H1 (cell line): ENCODE data around the gene CELSR1. TPM values are rescaled to one million over a fixed set of nuclear protein-coding genes. Genes with fewer than 3 reads are reported as not detected.

Experiments used
- CTCF ChIA-PET: fragments of 300-600 bp; sonication (Branson Sonifier 250); formaldehyde crosslinking; loops from one replicate; lab custom pipeline; 2021; ENCODE audit not compliant: partially characterized antibody; lab: Charles Lee
- POLR2A ChIA-PET: fragments of 300-600 bp; sonication (Branson Sonifier 250); formaldehyde crosslinking; loops from one replicate; lab custom pipeline; 2021; ENCODE audit warnings: inconsistent platforms; ENCODE audit not compliant: partially characterized antibody; lab: Charles Lee
- DNase-seq, 2 experiments: peaks; one replicate each; pipeline versions ENCODE4 v3.0.0 to v3.0.0-alpha.2; 2010 to 2022; ENCODE audit warnings: low spot score in 2 of 2, low read depth in 1 of 2, mixed read lengths in 1 of 2
- FAIRE-seq: peaks from 2 replicates; lab custom pipeline; 2011; peaks lifted over from hg19 to GRCh38; lab: Jason Lieb, UNC
- H2AFZ ChIP-seq: 2 replicates; pipeline ENCODE4 v1.8.1; 2012; ENCODE audit warnings: low read length, inconsistent platforms
- H2AK5ac ChIP-seq: 2 replicates; pipeline ENCODE4 v1.6.1; 2013; ENCODE audit warnings: low read depth, low read length
- H2BK120ac ChIP-seq: replicated peaks from 2 replicates; pipeline ENCODE3; 2013; ENCODE audit warnings: low read depth, low read length, inconsistent platforms
- H2BK12ac ChIP-seq: 2 replicates; pipeline ENCODE4 v1.6.1; 2013; ENCODE audit warnings: low read depth, low read length
- H2BK15ac ChIP-seq: 2 replicates; pipeline ENCODE4 v1.6.1; 2013; ENCODE audit warnings: low read length
- H2BK20ac ChIP-seq: 2 replicates; pipeline ENCODE4 v1.6.1; 2013; ENCODE audit warnings: low read length
- H2BK5ac ChIP-seq: 2 replicates; pipeline ENCODE4 v1.6.1; 2013; ENCODE audit warnings: low read depth, low read length
- H3K14ac ChIP-seq: 2 replicates; pipeline ENCODE4 v1.6.1; 2013; ENCODE audit warnings: inconsistent platforms; ENCODE audit not compliant: insufficient read length
- H3K18ac ChIP-seq: 2 replicates; pipeline ENCODE4 v1.6.1; 2013; ENCODE audit warnings: low read length; ENCODE audit errors: extremely low read depth
- H3K23ac ChIP-seq: 2 replicates; pipeline ENCODE4 v1.6.1; 2013; ENCODE audit warnings: inconsistent platforms; ENCODE audit not compliant: insufficient read length
- H3K23me2 ChIP-seq: 2 replicates; pipeline ENCODE4 v1.6.1; 2013; ENCODE audit warnings: low read depth, low read length
- H3K27ac ChIP-seq: 2 replicates; pipeline ENCODE4 v1.6.1; 2011; ENCODE audit warnings: low read depth, low read length, inconsistent platforms
- H3K27me3 ChIP-seq, 4 experiments: replicated peaks in 1 of 4; 1 replicate in 1 of 4; 2 replicates in 3 of 4; pipeline versions ENCODE4 v1.6.1 to v1.8.1; 2011 to 2013; ENCODE audit warnings: low read length in 3 of 4, mild to moderate bottlenecking in 3 of 4, inconsistent platforms in 2 of 4, mixed read lengths in 2 of 4, moderate library complexity in 1 of 4; ENCODE audit not compliant: control insufficient read depth in 3 of 4, insufficient read depth in 3 of 4; ENCODE audit errors: extremely low read depth in 1 of 4
- H3K36me3 ChIP-seq, 4 experiments: 2 replicates each; pipeline versions ENCODE4 v1.6.1 to v1.8.1; 2011 to 2013; ENCODE audit warnings: mild to moderate bottlenecking in 4 of 4, low read length in 3 of 4, moderate library complexity in 2 of 4, control low read depth in 1 of 4, inconsistent platforms in 1 of 4; ENCODE audit not compliant: insufficient read depth in 4 of 4, control insufficient read depth in 2 of 4
- H3K4ac ChIP-seq: replicated peaks from 2 replicates; pipeline ENCODE3; 2013; ENCODE audit warnings: low read length, low read depth, mixed read lengths, inconsistent platforms; ENCODE audit not compliant: insufficient read length
- H3K4me1 ChIP-seq, 4 experiments: replicated peaks in 1 of 4; 1 replicate in 1 of 4; 2 replicates in 3 of 4; pipeline versions ENCODE4 v1.6.1 to v1.8.1; 2011 to 2013; ENCODE audit warnings: low read length in 3 of 4, inconsistent platforms in 2 of 4, mixed read lengths in 1 of 4; ENCODE audit not compliant: insufficient read depth in 4 of 4, control insufficient read depth in 3 of 4
- H3K4me2 ChIP-seq, 2 experiments: 2 replicates each; pipeline versions ENCODE4 v1.6.1 to v1.8.1; 2011 to 2013; ENCODE audit warnings: low read depth in 2 of 2, low read length in 2 of 2, control low read depth in 1 of 2, inconsistent platforms in 1 of 2, mild to moderate bottlenecking in 1 of 2; ENCODE audit not compliant: insufficient read depth in 1 of 2
- H3K4me3 ChIP-seq, 4 experiments: fragments of 200-600, 300-600 bp in 1 of 4; sonication (generic), shearing (Covaris generic), sonication (Bioruptor Twin) in 1 of 4; 2 replicates each; pipeline versions ENCODE4 v1.5.1 to v1.8.1; 2011 to 2016; ENCODE audit warnings: low read length in 4 of 4, low read depth in 3 of 4, control low read depth in 2 of 4, inconsistent platforms in 2 of 4, mild to moderate bottlenecking in 2 of 4, mixed read lengths in 1 of 4, moderate library complexity in 1 of 4; ENCODE audit not compliant: insufficient read depth in 2 of 4; ENCODE audit errors: extremely low read depth in 1 of 4
- H3K56ac ChIP-seq: replicated peaks from 2 replicates; pipeline ENCODE3; 2013; ENCODE audit warnings: low read depth, mild to moderate bottlenecking, mixed read lengths, low read length, inconsistent platforms; ENCODE audit not compliant: insufficient read length
- H3K79me1 ChIP-seq: 2 replicates; pipeline ENCODE4 v1.6.1; 2013; ENCODE audit warnings: low read depth, low read length, control low read depth
- H3K79me2 ChIP-seq, 2 experiments: 2 replicates each; pipeline versions ENCODE4 v1.6.1 to v1.8.1; 2012 to 2013; ENCODE audit warnings: low read length in 2 of 2, mild to moderate bottlenecking in 2 of 2, inconsistent platforms in 1 of 2; ENCODE audit not compliant: insufficient read depth in 2 of 2, control insufficient read depth in 1 of 2
- H3K9ac ChIP-seq, 4 experiments: replicated peaks in 1 of 4; 1 replicate in 1 of 4; 2 replicates in 3 of 4; pipeline versions ENCODE4 v1.6.1 to v1.8.1; 2011 to 2013; ENCODE audit warnings: low read depth in 3 of 4, low read length in 3 of 4, control low read depth in 2 of 4, mild to moderate bottlenecking in 2 of 4, moderate library complexity in 2 of 4, inconsistent platforms in 1 of 4; ENCODE audit errors: extremely low read depth in 1 of 4
- H3K9me3 ChIP-seq, 2 experiments: 2 replicates each; pipeline versions ENCODE4 v1.6.1 to v1.8.1; 2012 to 2013; ENCODE audit warnings: mild to moderate bottlenecking in 2 of 2, moderate library complexity in 2 of 2, control low read depth in 1 of 2, inconsistent platforms in 1 of 2, low read depth in 1 of 2, low read length in 1 of 2, mixed read lengths in 1 of 2; ENCODE audit not compliant: insufficient read depth in 2 of 2
- H4K20me1 ChIP-seq, 2 experiments: replicated peaks in 1 of 2; 2 replicates each; pipeline versions ENCODE3 to v1.8.1; 2011 to 2013; ENCODE audit warnings: inconsistent platforms in 2 of 2, low read length in 2 of 2, mild to moderate bottlenecking in 1 of 2; ENCODE audit not compliant: insufficient read depth in 2 of 2, control insufficient read depth in 1 of 2
- H4K5ac ChIP-seq: 2 replicates; pipeline ENCODE4 v1.6.1; 2013; ENCODE audit warnings: low read length, low read depth, mixed read lengths, inconsistent platforms; ENCODE audit not compliant: insufficient read length
- H4K8ac ChIP-seq: 2 replicates; pipeline ENCODE4 v1.8.0; 2013; ENCODE audit warnings: mild to moderate bottlenecking, moderate library complexity, low read length, inconsistent platforms; ENCODE audit not compliant: insufficient read depth; ENCODE audit errors: extremely low read depth
- H4K91ac ChIP-seq: replicated peaks from 2 replicates; pipeline ENCODE3; 2013; ENCODE audit warnings: low read length, mixed read lengths, inconsistent platforms; ENCODE audit not compliant: insufficient read length
- ASH2L ChIP-seq: fragments of 200-600, 300-600 bp; sonication (generic); IDR thresholded peaks from one replicate; pipeline ENCODE4 v1.7.1; 2017; ENCODE audit warnings: low read length
- BRCA1 ChIP-seq: IDR thresholded peaks from 2 replicates; pipeline ENCODE4 v1.6.1; 2012; ENCODE audit warnings: low read depth, low read length, improper control_type of control experiment
- CTCF ChIP-seq, 3 experiments: IDR thresholded peaks; 1 replicate in 2 of 3; 2 replicates in 1 of 3; pipeline versions ENCODE4 v1.5.1 to v1.6.1; 2011; ENCODE audit warnings: low read length in 3 of 3, mild to moderate bottlenecking in 3 of 3, inconsistent platforms in 2 of 3, low read depth in 1 of 3, moderate library complexity in 1 of 3; ENCODE audit not compliant: insufficient read depth in 1 of 3; ENCODE audit errors: control extremely low read depth in 1 of 3
- EZH2 ChIP-seq: fragments of 200-600 bp; sonication (generic); IDR thresholded peaks from 2 replicates; pipeline ENCODE4 v1.7.1; 2012; ENCODE audit warnings: low read depth, mild to moderate bottlenecking, moderate library complexity, low read length, inconsistent platforms; ENCODE audit not compliant: severe bottlenecking
- GTF2F1 ChIP-seq: IDR thresholded peaks from 2 replicates; pipeline ENCODE4 v1.6.1; 2012; ENCODE audit warnings: low read depth, low read length, improper control_type of control experiment, borderline replicate concordance
- NRF1 ChIP-seq: IDR thresholded peaks from 2 replicates; pipeline ENCODE4 v1.6.1; 2011; ENCODE audit warnings: mild to moderate bottlenecking, low read depth, low read length, improper control_type of control experiment
- RAD21 ChIP-seq, 2 experiments: IDR thresholded peaks in 1 of 2; conservative IDR thresholded peaks in 1 of 2; 2 replicates each; pipeline ENCODE4 v1.6.1; 2011; ENCODE audit warnings: low read depth in 2 of 2, low read length in 2 of 2, improper control_type of control experiment in 1 of 2, inconsistent platforms in 1 of 2, mild to moderate bottlenecking in 1 of 2, moderate library complexity in 1 of 2
- RFX5 ChIP-seq: IDR thresholded peaks from 2 replicates; pipeline ENCODE4 v1.6.1; 2011; ENCODE audit warnings: low read depth, low read length, improper control_type of control experiment, borderline replicate concordance
- RNF2 ChIP-seq: fragments of 200-900, 300-1000 bp; sonication (generic); IDR thresholded peaks from 2 replicates; pipeline ENCODE4 v1.7.1; 2016; ENCODE audit warnings: borderline replicate concordance, low read depth, mild to moderate bottlenecking, antibody characterized with exemption, low read length; ENCODE audit not compliant: poor library complexity, severe bottlenecking; ENCODE audit errors: missing control alignments
- SP4 ChIP-seq: IDR thresholded peaks from 2 replicates; pipeline ENCODE4 v1.6.1; 2012; ENCODE audit warnings: low read length, inconsistent platforms
- WGBS, 2 experiments: shearing (Covaris generic) in 1 of 2; methylation state at CpG; one replicate each; pipeline versions ENCODE4 v1.1.6 to v1.1.7; 2013 to 2015; ENCODE audit warnings: low lambda C conversion rate in 2 of 2, mixed read lengths in 2 of 2, inconsistent platforms in 1 of 2, low coverage in 1 of 2, missing lambda C conversion rate in 1 of 2; ENCODE audit not compliant: insufficient replicate concordance in 2 of 2, insufficient coverage in 1 of 2, insufficient read length in 1 of 2; ENCODE audit errors: extremely low coverage in 1 of 2, missing lambda C conversion rate in 1 of 2; 5-methylcytosine and 5-hydroxymethylcytosine counted together
- polyA plus RNA-seq, 7 experiments: library from polyadenylated mRNA; depleted of rRNA in 3 of 7; stranded (reverse) in 5 of 7; unstranded in 2 of 7; fragments of >200 nt in 5 of 7; fragments of 200-250 nt in 2 of 7; gene quantifications; 1 replicate in 5 of 7; 2 replicates in 1 of 7; 4 replicates in 1 of 7; pipeline versions ENCODE4 v1.2.1 to v1.2.3, GENCODE V29; 2011 to 2013; ENCODE audit warnings: missing spikeins in 2 of 7, mixed read lengths in 2 of 7
- total RNA-seq: library from RNA; stranded (reverse); fragmentation: NEBNext Ultra II Directional; extraction: Animal tissue kit (Norgen Biotek cat#: 25700); gene quantifications from 2 replicates; pipeline ENCODE4 v1.2.1, GENCODE V29; 2021

Gene CELSR1
- total and polyA plus RNA-seq, 2 of the 8 experiments (the other 6 are each of a cell fraction or from before 2014, with no cell fraction given) = 9.0 to 12.4 TPM

GRCh38 chr22:46397514-46397913, 139.9 kb downstream of the CELSR1 start:
- Histone ChIP-seq H3K4ac (no peak overlapping the region), H3K4me2 (no peak overlapping the region), H2AK5ac (no peak overlapping the region), H3K4me3 (no peak overlapping the region), H4K91ac (no peak overlapping the region), H2BK120ac (no peak overlapping the region), H2BK20ac (no peak overlapping the region), H3K56ac (no peak overlapping the region), H2BK12ac (no peak overlapping the region), H2AFZ (no peak overlapping the region), H3K18ac (no peak overlapping the region), H3K23me2 (no peaks in the 10 kb centered on the region), H3K36me3 (no peaks in the 10 kb centered on the region; a peak in 1 of 8 replicates), H3K23ac (no peak overlapping the region), H4K20me1 (peaks cover 0 to 3% of the 10 kb centered on the region in 2 experiments), H3K79me1 (no peaks in the 10 kb centered on the region), H3K27me3 (no peaks in the 10 kb centered on the region), H4K8ac (no peak overlapping the region), H3K9me3 (no peaks in the 10 kb centered on the region), H3K4me1 (no peaks in the 10 kb centered on the region), H3K79me2 (no peaks in the 10 kb centered on the region), H3K9ac (no peak overlapping the region), H2BK5ac (no peak overlapping the region), H4K5ac (no peak overlapping the region), H2BK15ac (no peak overlapping the region), H3K14ac (no peak overlapping the region), H3K27ac (no peak overlapping the region)
- 90% methylated on average over 18 of the region's 18 CpGs; no CpG with 5 or more reads in 1 of the 2 experiments for WGBS, 2 experiments
- no peak for FAIRE-seq
- CTCF ChIA-PET = interaction anchor here (0.8 to 1.5 kb wide), 5 partner anchors 9 to 166 kb away, joined by 3 to 8 read pairs (median 5); no protein-coding TSS in a partner anchor
- POLR2A ChIA-PET = interaction anchor here (0.7 to 0.9 kb wide), 2 partner anchors 9 to 13 kb away, joined by 3 read pairs; no protein-coding TSS in a partner anchor
- no peak for DNase-seq
- TF ChIP-seq SP4 (no peak), BRCA1 (no peak), CTCF (IDR thresholded peaks at IDR 0.05; ENCODE audit: control extremely low read depth in 1 of 3, insufficient read depth in 1 of 3, low read depth in 1 of 3, low read length in 3 of 3) (no peak), RNF2 (no peak), EZH2 (no peak), NRF1 (no peak), RAD21 (IDR thresholded peaks at IDR 0.05 in 1 of 2, conservative IDR thresholded peaks at IDR 0.05 in 1 of 2; ENCODE audit: low read depth in 2 of 2, low read length in 2 of 2) (no peak), RFX5 (no peak), ASH2L (no peak), GTF2F1 (no peak)
